Keratinocyte (primary cell): ENCODE measurements around the gene AMACR. TPM values are rescaled to one million over a fixed set of nuclear protein-coding genes. Genes with fewer than 3 reads are reported as not detected.
A peak's percentile ranks its signal among the peaks of the same experiment; 100 is the strongest.

Experiments
- DNase-seq: peaks from one replicate; pipeline ENCODE4 v3.0.0-alpha.2; 2011; ENCODE audit warnings: low read depth, missing footprints, low spot score
- FAIRE-seq: peaks from 2 replicates; lab custom pipeline; 2011; peaks lifted over from hg19 to GRCh38; lab: Jason Lieb, UNC
- H2AFZ ChIP-seq: 2 replicates; pipeline ENCODE4 v1.6.0; 2012; ENCODE audit warnings: low read length, control low read depth, inconsistent platforms; ENCODE audit not compliant: control insufficient read depth
- H3K27ac ChIP-seq: 2 replicates; pipeline ENCODE4 v1.5.1; 2011; ENCODE audit warnings: low read length; ENCODE audit not compliant: control insufficient read depth, insufficient read depth
- H3K27me3 ChIP-seq: 3 replicates; pipeline ENCODE4 v1.6.0; 2011; ENCODE audit warnings: low read length; ENCODE audit not compliant: control insufficient read depth, insufficient read depth; ENCODE audit errors: extremely low read depth
- H3K36me3 ChIP-seq, 2 experiments: 2 replicates in 1 of 2; 3 replicates in 1 of 2; pipeline ENCODE4 v1.5.1; 2011; ENCODE audit warnings: low read length in 2 of 2, mild to moderate bottlenecking in 1 of 2; ENCODE audit not compliant: control insufficient read depth in 2 of 2, insufficient read depth in 2 of 2; ENCODE audit errors: extremely low read depth in 1 of 2
- H3K4me1 ChIP-seq: 3 replicates; pipeline ENCODE4 v1.5.1; 2011; ENCODE audit warnings: low read length; ENCODE audit not compliant: control insufficient read depth, insufficient read depth; ENCODE audit errors: extremely low read depth
- H3K4me2 ChIP-seq: 3 replicates; pipeline ENCODE4 v1.6.0; 2011; ENCODE audit warnings: low read depth, low read length; ENCODE audit not compliant: control insufficient read depth, insufficient read depth; ENCODE audit errors: extremely low read depth
- H3K4me3 ChIP-seq, 3 experiments: fragments of 200-600 bp in 1 of 3; sonication (generic) in 1 of 3; 2 replicates in 2 of 3; 3 replicates in 1 of 3; pipeline ENCODE4 v1.5.1; 2011 to 2016; ENCODE audit warnings: low read length in 3 of 3, mild to moderate bottlenecking in 3 of 3, control low read depth in 2 of 3, inconsistent platforms in 1 of 3, low read depth in 1 of 3, mixed read lengths in 1 of 3, mixed run types in 1 of 3, moderate library complexity in 1 of 3; ENCODE audit not compliant: control insufficient read depth in 2 of 3, insufficient read depth in 2 of 3; ENCODE audit errors: extremely low read depth in 1 of 3
- H3K79me2 ChIP-seq: 2 replicates; pipeline ENCODE4 v1.6.0; 2012; ENCODE audit warnings: low read length; ENCODE audit not compliant: control insufficient read depth, insufficient read depth
- H3K9ac ChIP-seq: 3 replicates; pipeline ENCODE4 v1.6.0; 2011; ENCODE audit warnings: low read length; ENCODE audit not compliant: control insufficient read depth, insufficient read depth; ENCODE audit errors: extremely low read depth
- H3K9me1 ChIP-seq: 3 replicates; pipeline ENCODE4 v1.6.0; 2011; ENCODE audit warnings: low read length; ENCODE audit not compliant: control insufficient read depth, insufficient read depth; ENCODE audit errors: extremely low read depth
- H3K9me3 ChIP-seq: 2 replicates; pipeline ENCODE4 v1.5.1; 2012; ENCODE audit warnings: low read depth, low read length; ENCODE audit not compliant: control insufficient read depth
- H4K20me1 ChIP-seq: 3 replicates; pipeline ENCODE4 v1.6.0; 2011; ENCODE audit warnings: low read length; ENCODE audit not compliant: control insufficient read depth, insufficient read depth; ENCODE audit errors: extremely low read depth
- CTCF ChIP-seq, 3 experiments: IDR thresholded peaks in 1 of 3; conservative IDR thresholded peaks in 1 of 3; optimal IDR thresholded peaks in 1 of 3; 2 replicates in 2 of 3; 3 replicates in 1 of 3; pipeline versions ENCODE3 to v1.5.1; 2011; ENCODE audit warnings: low read length in 3 of 3, mild to moderate bottlenecking in 3 of 3, moderate library complexity in 2 of 3, control low read depth in 1 of 3, inconsistent platforms in 1 of 3; ENCODE audit not compliant: insufficient read depth in 2 of 3; ENCODE audit errors: extremely low read depth in 1 of 3
- EZH2 ChIP-seq: IDR thresholded peaks from one replicate; pipeline ENCODE4 v1.6.1; 2012; ENCODE audit warnings: inconsistent platforms, mild to moderate bottlenecking, low read length, moderate library complexity
- dilution Hi-C: fragments of 300-500 bp; cut with MboI; formaldehyde crosslinking; loops from one replicate; pipeline ENCODE4 v1.7.0; 2020; ENCODE audit warnings: low sequenced_read_pairs; ENCODE audit not compliant: extremely low pct_ligation_motif_present
- polyA plus RNA-seq, 5 experiments: library from polyadenylated mRNA; depleted of rRNA in 3 of 5; stranded (reverse) in 3 of 5; stranded (forward) in 1 of 5; unstranded in 1 of 5; fragments of >200 nt; gene quantifications; 1 replicate in 1 of 5; 2 replicates in 3 of 5; 3 replicates in 1 of 5; pipeline versions ENCODE4 v1.2.1 to v1.2.3, GENCODE V29; 2011 to 2012; ENCODE audit warnings: missing spikeins in 2 of 5, low read depth in 1 of 5, low replicate concordance in 1 of 5

Gene AMACR
- polyA plus RNA-seq, 1 donor (not counting 4 experiments of a cell fraction or from before 2014, with no cell fraction given) = 20.3 TPM

- Histone ChIP-seq H3K4me1 (peaks cover 31% of the 10 kb centered on the region), H3K27me3 (no peaks in the 10 kb centered on the region), H4K20me1 (no peaks in the 10 kb centered on the region), H3K36me3 (no peaks in the 10 kb centered on the region), H3K9me1 (no peaks in the 10 kb centered on the region), H2AFZ (peak overlapping the region; percentile 83), H3K9me3 (no peaks in the 10 kb centered on the region), H3K4me3 (no peak overlapping the region), H3K4me2 (no peak overlapping the region), H3K9ac (no peak overlapping the region), H3K79me2 (no peaks in the 10 kb centered on the region), H3K27ac (peak overlapping the region; percentile 67)
- FAIRE-seq (no peak), DNase-seq (no peak)
- dilution Hi-C loops = no loop called here
- TF ChIP-seq CTCF (optimal IDR thresholded peaks at IDR 0.05 in 1 of 3, IDR thresholded peaks at IDR 0.05 in 1 of 3, conservative IDR thresholded peaks at IDR 0.05 in 1 of 3; ENCODE audit: extremely low read depth in 1 of 3, insufficient read depth in 2 of 3, low read length in 3 of 3) = no peak
- no peak for TF ChIP-seq EZH2
These were observed 46.5 kb upstream of the AMACR start for GRCh38 chr5:34054400-34054729.

GRCh38 chr5:34053571-34054399 is 45.9 kb upstream of the AMACR start:
- peak overlapping the region; percentile 67 for H3K27ac ChIP-seq
- H3K9me1 ChIP-seq = no peaks in the 10 kb centered on the region
- no peaks in the 10 kb centered on the region for H3K36me3 ChIP-seq
- no peaks in the 10 kb centered on the region for H4K20me1 ChIP-seq
- peak; percentile 41 for FAIRE-seq
- DNase-seq = no peak
- H3K27me3 ChIP-seq = no peaks in the 10 kb centered on the region
- dilution Hi-C loops = no loop called here
- H3K4me3 ChIP-seq = peak overlapping the region in 2 of 3 experiments; percentile 23 to 36
- peaks cover 31% of the 10 kb centered on the region for H3K4me1 ChIP-seq
- H2AFZ ChIP-seq = peak overlapping the region; percentile 83
- TF ChIP-seq EZH2 (no peak), CTCF (optimal IDR thresholded peaks at IDR 0.05 in 1 of 3, IDR thresholded peaks at IDR 0.05 in 1 of 3, conservative IDR thresholded peaks at IDR 0.05 in 1 of 3; ENCODE audit: extremely low read depth in 1 of 3, insufficient read depth in 2 of 3, low read length in 3 of 3) (no peak)
- H3K4me2 ChIP-seq = peak overlapping the region; percentile 86
- no peaks in the 10 kb centered on the region for H3K9me3 ChIP-seq
- H3K9ac ChIP-seq = no peak overlapping the region
- no peaks in the 10 kb centered on the region for H3K79me2 ChIP-seq
